RPMI7951 (cell line): ENCODE results near the gene OGFR. TPM values are rescaled to one million over a fixed set of nuclear protein-coding genes. Genes with fewer than 3 reads are reported as not detected.
"Not testable (repeated sequence)": the region's sequence is repeated elsewhere in the genome, so short reads cannot be mapped to it uniquely, and the experiment has no call there.

Experiments
- DNase-seq: peaks from one replicate; pipeline ENCODE4 v3.0.0-alpha.2; 2012; ENCODE audit warnings: low read depth
- total RNA-seq: library from RNA; depleted of rRNA; stranded (reverse); fragments of >200 nt; shearing (Covaris generic); gene quantifications from 2 replicates; pipeline ENCODE4 v1.2.3, GENCODE V29; 2014

The OGFR gene
- total RNA-seq, 1 experiment from 2014 or later, result 47.6 TPM

DNA sequence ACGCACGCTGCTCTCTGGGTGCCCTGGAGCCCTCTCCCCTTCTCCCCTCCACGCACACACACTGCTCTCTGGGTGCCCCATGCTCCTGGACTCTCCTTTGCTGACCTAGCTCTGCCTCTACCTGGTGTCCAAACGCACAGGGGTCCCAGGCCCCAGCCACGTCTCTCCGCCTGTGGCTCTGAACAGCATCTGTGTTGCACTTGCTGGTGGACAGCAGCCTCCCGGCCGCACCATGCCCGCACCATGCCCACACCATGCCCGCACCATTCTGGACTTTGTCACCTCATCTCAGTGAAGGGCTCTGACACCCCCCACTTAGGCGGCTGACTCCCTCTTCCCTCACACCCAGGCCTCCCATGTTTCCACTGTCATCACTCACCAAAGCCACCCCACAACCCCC, 35.2 kb downstream of the OGFR start:
- no peak for DNase-seq

DNA sequence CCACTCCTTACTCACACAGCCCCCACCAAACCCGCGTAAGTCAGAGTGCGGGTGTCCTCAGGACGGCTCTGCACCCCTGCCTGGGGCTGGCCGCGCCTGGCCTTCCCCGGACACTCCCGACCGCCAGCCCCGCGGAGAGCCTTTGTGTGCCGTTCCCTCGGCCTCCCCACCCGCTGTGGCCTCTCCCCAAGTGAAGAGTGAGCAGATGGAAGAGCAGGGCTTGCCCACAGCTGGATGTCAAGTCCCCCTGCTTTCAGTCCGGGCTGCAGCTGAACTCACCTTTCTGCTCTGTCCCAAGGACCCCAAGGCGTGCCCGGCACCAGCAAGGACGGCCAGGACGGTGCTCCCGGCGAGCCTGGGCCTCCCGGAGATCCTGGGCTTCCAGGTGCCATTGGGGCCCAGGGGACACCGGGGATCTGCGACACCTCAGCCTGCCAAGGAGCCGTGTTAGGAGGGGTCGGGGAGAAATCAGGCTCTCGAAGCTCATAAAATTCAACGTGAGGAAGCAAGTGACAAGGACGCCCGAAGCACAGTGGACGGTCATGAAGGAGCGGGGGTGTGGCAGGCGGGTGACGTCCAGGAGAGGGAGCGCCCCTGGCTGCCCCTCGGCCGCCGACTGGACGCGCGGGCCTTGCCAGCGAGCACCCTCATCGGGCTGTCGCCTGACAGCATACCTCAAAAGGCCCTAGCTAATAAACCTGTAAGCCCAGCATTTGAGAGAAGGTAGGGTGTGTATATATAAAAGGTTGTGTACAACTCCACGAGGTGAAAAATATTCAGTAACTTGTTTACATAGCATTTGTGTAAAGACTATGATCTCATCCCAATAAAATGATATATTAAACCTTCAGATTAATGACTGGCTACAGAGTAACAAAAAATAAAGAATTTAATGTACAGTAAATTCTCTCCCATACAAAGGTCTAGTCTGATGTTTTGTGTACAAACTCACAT, 35.9 kb downstream of the OGFR start:
- DNase-seq, result no peak

DNA sequence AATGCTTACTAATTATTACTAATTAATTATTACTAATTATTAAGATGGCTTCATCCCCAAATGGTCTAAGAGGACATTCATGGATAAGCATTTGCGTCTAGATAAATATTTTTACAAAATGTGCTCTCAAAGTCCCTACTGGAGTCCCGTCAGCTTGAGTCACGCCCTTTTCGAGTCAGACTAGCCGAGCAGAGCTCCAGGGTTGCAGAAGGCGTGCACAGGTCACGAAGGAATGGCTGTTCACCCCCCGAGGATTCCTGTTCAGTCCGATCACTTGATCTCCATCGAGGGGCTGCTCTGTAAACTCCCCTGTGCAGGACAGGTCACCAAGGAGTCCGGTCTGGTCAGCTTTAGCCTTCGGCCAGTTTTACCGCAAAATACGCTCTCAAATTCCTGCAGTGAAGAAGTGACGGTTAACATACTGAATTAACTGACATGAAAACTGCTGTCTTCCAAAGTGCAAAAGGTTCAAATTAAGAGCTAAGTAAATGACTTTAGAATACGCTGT, 37.1 kb downstream of the OGFR start:
- no peak for DNase-seq

DNA sequence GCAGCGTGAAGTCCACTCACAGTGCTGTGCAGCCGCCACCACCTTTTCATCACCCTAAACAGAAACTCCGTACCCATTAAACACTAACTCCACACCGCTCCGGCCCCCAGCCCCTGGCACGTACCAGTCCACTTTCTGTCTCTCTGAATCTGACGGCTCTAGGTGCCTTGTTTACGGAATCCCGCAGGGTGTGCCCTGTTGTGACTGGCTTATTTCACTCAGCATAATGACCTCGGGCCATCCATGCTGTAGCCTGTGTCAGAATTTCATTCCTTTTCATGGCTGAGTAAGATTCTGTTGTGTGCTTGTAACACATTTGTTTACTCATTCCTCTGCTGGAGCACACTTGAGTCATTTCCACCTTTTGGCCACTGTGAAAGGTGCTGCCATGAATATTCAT, 39.0 kb downstream of the OGFR start:
- no peak for DNase-seq

DNA sequence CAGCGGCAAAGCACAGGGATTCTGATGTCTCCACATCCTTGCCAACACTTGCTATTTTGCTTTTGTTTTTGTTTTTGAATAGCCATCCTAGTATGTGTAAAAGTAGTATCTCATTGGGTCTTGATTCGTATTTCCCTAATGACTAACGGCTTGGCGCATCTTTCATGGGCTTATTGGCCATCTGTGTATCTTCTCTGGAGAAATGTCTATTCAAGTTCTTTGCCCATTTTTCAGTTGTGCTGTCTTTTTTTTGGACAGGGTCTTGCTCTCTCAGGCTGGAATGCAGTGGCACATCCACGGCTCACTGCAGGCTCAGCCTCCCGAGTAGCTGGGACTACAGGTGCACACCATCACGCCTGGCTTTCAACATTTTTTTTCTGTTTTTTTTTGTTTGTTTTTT, 39.5 kb downstream of the OGFR start:
- DNase-seq, result no peak

DNA sequence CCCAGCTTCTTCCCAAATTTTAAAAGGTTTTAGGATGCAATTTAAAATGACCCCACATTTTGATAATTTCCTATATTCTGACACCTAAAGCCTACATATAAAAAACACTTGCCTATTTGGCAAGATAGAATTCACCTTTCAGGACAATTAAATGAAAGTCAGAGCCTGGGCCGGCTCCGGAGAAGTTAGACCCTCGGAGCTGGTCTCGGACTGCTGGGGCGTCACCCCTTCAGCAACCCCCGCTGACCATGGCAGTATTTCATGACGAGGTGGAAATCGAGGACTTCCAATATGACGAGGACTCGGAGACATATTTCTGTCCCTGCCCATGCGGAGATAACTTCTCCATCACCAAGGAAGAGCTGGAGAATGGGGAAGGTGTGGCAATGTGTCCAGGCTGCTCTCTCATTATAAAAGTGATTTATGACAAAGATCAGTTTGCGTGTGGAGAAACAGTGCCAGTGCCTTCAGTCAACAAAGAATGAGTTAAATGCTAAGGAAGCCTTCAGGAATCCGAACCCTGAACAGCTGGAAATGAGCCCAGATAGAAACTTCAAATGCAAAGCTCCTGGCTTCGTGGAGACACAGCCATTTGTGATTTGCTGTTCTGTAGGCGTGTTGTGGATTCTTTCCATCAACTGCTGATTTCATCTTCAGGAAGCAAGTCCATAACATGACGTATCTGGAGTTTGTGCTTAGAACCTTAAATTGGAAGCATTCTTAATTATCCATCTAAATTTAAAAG, 41.0 kb downstream of the OGFR start:
- no peak for DNase-seq

DNA sequence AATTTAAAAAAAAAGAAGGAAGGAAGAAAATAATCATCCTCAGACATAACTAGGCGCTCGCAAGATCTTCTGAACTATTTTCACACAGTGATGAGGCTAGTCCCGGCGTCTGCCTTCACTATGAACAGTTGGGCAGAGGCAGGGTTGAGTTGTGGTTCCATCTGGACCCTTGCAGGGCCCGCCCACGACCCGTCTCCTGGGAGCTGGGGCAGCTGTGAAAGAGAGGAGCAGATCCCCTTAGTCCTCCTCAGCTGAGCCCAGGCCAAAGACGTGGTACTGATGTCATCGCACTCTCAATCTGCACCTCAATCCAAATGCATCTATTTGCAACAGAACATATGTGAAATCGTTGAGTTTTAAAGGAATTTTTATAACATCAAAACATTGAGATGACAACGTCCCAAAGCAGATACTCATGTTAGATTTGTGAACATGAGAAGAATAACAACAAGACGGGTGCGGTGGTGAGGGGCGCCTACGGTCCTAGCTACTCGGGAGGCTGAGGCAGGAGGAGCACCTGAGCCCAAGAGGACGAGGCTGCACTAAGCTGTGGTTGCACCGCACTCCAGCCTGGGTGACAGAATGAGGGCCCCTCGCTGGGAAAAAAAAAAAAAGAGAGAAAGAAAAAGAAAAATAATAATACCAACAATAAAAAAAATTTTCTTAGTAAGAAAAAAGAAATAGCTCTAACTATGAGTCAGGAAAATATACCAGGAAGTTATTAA, 41.7 kb downstream of the OGFR start:
- DNase-seq, result no peak

DNA sequence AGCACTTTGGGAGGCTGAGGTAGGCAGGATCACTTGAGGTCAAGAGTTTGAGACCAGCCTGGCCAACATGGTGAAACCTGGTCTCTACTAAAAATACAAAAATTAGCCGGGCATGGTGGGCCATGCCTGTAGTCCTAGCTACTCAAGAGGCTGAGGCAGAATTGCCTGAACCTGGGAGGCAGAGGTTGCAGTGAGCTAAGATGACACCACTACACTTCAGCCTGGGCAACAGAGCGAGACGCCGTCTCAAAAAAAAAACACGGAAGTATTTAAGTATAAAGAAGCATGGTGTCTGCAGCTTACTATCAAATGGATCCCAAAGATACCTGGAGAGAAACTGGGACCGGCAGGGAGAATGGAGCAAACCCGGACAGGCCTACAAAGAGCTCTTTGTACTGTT, 44.3 kb downstream of the OGFR start:
- not testable (repeated sequence) for DNase-seq

DNA sequence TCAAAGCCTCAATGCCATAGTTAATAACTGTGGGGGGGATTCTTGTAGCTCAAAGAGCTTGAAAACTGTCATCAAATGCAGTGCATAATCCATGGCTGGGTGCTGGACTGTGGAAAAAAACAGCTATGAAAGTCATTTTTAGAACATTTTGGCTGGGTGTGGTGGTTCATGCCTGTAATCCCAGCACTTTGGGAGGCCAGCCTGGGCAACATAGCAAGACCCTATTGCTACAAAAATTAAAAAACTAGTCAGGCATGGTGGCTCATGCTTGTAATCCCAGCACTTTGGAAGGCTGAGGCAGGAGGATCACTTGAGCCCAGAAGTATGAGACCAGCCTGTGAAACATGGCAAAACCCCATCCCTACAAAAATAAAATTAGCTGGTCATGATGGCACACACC, 44.8 kb downstream of the OGFR start:
- DNase-seq, result no peak

DNA sequence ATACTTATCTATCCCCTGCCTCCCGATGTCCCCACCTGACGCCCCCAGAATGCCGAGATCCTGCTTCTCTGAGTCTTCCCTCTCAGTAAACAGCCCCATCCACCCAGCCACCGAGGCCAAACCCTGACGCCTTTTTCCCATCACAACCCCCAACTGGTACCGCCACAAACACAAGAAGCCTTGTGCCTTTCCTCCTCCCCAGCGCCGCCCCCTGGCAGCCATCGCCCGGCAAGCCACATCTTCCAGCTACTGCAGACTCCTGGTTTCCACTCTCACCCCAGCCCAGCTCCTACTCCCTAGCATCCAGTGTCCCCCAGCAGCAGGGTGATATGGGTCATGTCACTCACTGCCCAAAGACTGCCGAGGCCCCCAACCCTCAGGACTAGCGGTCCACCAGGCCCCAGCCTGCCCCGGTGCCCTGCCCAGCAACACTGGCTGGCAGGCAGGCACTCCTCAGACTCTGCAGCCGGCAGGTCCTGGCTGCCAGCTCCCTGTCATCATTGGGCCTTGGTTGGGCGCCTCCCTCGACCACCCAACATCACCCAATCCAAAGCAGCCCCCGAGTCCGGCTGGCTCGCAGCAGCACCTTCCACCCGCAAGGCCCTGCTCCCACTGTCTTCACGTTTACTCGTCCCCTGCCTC, 45.8 kb downstream of the OGFR start:
- DNase-seq, result no peak

DNA sequence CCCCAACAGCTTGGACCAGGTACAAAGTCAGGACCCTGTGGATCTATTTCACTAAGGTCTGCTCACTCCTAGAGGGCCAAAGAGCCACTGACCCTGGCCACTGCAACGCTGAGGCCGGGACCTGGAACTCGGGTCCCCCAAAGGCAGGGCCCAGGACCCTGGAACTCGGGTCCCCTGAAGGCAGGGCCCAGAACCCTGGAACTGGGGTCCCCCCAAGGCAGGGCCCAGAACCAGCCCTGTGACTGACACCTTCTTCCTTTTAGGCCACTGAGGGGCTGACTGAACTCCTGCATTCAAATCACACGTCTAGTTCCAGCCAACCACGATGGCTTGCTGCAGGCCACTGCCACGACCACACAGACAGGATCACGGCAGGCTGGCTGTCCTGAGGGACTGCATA, 47.6 kb downstream of the OGFR start:
- no peak for DNase-seq

DNA sequence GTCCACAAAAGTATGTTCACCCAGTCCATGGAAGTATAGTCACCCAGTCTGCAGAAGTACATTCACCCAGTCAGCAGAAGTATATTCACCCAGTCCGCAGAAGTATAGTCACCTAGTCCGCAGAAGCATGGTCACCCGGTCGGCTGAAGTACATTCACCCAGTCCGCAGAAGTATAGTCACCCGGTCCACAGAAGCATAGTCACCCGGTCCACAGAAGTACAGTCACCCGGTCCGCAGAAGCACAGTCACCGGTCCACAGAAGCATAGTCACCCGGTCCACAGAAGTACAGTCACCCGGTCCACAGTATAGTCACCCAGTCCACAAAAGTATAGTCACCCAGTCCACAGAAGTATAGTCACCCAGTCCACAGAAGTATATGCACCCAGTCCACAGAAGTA, 48.2 kb downstream of the OGFR start:
- DNase-seq, result no peak

DNA sequence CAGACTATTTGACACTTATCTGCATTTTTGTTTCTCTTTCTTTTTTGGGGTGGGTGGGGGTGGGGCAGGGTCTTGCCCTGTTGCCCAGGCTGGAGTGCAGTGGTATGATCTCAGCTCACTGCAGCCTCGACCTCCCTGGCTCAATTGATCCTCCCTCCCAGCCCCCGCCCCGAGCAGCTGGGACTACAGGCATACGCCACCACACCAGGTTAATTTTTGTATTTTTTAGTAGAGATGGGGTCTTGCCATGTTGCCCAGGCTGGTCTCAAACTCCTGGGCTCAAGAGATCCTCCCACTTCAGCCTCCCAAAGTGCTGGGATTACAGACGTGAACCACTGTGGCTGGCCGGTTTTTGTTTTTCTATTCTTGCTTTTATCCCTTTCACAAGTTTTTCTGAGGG, 48.7 kb downstream of the OGFR start:
- DNase-seq, result not testable (repeated sequence)

DNA sequence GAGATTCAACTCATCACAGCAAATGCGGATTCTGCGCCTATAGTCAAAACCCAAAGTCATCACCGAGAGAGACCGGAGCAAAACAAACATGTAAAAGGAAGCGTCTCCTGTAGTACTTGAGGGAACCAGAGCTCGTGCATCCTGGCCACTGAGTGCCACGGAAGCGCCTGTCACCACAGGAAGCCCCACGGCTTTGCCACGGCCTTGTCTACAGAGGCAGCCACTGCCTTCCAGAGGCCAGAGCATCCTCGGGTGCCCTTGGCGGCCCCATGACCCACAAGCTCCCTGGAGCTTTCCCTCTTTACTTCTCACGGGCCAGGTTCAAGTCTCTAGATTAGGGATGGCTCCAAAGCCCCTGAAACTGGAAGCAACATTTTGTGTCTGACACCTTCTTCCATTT, 49.5 kb downstream of the OGFR start:
- no peak for DNase-seq

DNA sequence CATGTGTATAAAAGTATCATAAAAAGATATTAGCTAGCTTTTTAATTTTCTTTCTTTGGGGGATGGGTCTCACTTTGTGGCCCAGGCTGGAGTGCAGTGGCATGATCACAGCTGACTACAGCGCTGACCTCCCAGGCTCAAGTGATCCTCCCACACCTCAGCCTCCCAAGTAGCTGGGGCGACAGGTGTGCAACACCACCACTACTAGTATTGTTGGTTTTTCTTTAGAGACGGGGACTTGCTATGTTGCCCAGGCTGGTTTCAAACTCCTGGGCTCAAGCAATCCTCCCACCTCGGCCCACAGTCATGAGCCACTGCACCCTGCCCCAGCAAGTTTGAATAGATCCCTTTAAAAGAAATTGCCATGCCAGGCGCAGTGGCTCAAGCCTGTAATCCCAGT, 50.5 kb downstream of the OGFR start:
- DNase-seq, result no peak

DNA sequence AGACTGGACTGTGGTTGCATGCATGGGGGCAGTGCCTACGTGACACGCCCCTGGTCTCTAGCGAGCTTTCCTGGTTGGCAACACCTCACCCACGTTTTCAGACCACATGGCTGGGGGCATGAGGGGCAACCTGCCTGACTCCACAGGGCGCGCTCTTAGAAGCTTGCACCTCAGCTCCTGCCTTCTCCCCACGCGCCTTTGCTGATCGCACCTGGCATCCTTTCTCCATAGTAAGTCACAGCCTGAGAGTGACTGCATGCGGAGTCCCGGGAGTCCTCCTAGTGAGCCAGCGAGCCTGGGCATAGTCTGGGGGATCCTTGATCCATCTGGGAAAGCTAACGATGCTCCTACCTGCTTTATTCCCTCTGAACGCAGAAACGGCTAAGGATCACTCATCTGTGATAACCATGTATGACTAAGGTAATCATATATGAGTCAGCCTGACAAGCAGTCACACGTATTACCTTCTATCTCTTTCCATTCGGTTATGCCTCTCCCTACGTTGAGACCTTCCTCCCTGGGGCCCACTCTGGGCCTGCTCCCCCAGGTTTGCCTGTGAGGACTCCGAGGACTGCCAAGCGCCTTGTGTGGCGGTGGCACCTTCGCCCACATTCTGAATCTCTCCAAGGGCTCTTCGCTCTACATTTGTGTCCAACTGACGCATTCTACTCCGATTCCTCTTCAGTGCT, 52.4 kb downstream of the OGFR start:
- no peak for DNase-seq

DNA sequence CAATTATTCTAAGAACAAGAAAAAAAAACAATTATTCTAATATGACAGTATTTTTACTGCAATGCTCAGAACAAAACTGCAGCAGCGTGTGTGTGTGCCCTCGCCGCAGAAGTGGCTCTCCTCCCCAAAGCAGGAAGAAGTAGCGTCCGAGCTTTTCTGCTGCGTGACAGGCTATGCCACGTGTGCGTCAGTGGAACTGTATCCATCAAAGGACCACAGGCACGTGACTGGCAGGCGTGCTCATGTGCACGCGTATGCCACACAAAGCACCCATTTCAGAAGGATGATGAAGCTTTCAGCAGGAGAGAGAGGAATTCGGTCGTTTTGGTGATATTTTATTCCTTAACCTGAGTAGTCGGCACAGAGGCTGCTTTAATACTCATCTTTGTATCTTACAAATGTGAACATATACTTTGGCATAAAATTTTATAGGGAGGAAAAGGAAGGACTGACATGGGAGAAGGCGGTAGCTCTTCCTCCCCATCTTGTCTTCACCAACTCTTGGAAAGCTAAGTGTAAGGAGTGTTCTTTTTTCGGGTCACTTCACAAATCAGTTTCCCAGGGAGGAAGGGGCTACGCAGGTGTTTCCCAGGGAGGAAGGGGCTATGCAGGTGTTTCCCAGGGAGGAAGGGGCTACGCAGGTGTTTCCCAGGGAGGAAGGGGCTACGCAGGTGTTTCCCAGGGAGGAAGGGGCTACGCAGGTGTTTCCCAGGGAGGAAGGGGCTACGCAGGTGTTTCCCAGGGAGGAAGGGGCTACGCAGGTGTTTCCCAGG, 53.6 kb downstream of the OGFR start:
- DNase-seq, result peak; percentile 26

DNA sequence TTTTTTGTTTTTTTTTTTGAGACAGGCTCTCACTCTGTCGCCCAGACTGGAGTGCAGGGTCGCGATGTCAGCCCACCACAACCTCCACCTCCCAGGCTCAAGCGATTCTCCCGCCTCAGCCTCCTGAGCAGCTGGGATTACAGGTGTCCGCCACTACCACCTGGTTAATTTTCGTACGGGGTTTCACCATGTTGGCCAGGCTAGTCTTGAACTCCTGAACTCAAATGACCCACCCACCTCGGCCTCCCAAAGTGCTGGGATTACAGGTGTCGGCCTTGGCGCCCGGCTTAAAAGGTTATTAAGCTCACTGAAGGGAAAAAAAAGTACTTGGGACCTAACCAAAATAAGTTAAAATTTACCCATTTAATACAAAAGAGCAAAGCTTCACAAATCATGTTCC, 55.1 kb downstream of the OGFR start:
- no peak for DNase-seq

DNA sequence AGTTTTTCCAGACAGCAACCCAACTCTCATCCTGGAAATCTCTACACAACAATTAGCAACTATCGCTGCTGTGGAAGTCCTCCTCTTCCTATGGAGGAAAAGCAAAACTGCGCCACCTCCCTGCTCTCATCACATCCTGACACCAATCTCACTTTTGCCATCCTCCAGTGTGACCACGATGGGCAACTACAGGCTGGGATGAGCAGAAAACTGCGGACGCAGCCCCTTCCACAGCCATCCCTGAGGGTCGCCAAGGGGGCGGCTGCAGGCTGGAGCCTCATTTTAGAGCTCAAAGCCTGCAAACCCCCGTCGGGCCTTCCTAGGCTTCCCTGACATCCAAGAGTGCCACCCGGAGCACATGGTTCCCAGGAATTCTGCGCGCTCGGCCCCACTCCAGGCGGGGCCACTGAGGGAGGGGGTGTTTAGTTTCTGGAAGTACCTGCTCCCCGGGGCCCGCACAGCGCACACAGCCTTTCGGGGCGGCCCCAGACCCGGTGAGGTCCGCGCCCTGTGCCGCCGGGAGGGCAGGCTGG, 55.8 kb downstream of the OGFR start:
- DNase-seq, result peak; percentile 69
